ENCODE measurements around the gene YIF1B.
"Not testable (repeated sequence)": the region's sequence is repeated elsewhere in the genome, so short reads cannot be mapped to it uniquely, and the experiment has no call there.

Gene YIF1B

GRCh38 chr19:38274739-38275138, 41.0 kb downstream of the YIF1B start:
- DNase-seq (ENCODE audit: low spot score) = peak; percentile 94

GRCh38 chr19:38273499-38273898, 42.2 kb downstream of the YIF1B start:
- no peak for DNase-seq (ENCODE audit: low spot score)

GRCh38 chr19:38270587-38271167, 45.1 kb downstream of the YIF1B start:
- no peak for DNase-seq (ENCODE audit: low spot score)

GRCh38 chr19:38268539-38268938, 47.2 kb downstream of the YIF1B start:
- DNase-seq (ENCODE audit: low spot score) = no peak

- no peak for DNase-seq (ENCODE audit: low spot score)
Observed at GRCh38 chr19:38267761-38268483, 47.8 kb downstream of the YIF1B start.

- no peak for DNase-seq (ENCODE audit: low spot score)
Observed at GRCh38 chr19:38266981-38267597, 48.7 kb downstream of the YIF1B start.

- DNase-seq (ENCODE audit: low spot score) = no peak
Observed at GRCh38 chr19:38265921-38266429, 49.8 kb downstream of the YIF1B start.

- no peak for DNase-seq (ENCODE audit: low spot score)
Observed at GRCh38 chr19:38265213-38265861, 50.4 kb downstream of the YIF1B start.

- DNase-seq (ENCODE audit: low spot score) = no peak
Observed at GRCh38 chr19:38264486-38265212, 51.1 kb downstream of the YIF1B start, which contains the start of gene SPINT2. Gene SPINT2, plus strand, starts transcription at chr19:38264573. Its CDS starts 320 bp downstream, at chr19:38264893.

- DNase-seq (ENCODE audit: low spot score) = no peak
Observed at GRCh38 chr19:38263689-38264485, 51.9 kb downstream of the YIF1B start.

- no peak for DNase-seq (ENCODE audit: low spot score)
Observed at GRCh38 chr19:38262585-38263268, 53.0 kb downstream of the YIF1B start.

GRCh38 chr19:38261942-38262341, 53.8 kb downstream of the YIF1B start:
- DNase-seq (ENCODE audit: low spot score) = not testable (repeated sequence)

- no peak for DNase-seq (ENCODE audit: low spot score)
Observed at GRCh38 chr19:38255383-38256014, 60.2 kb downstream of the YIF1B start.

- DNase-seq (ENCODE audit: low spot score) = no peak
Observed at GRCh38 chr19:38253788-38254187, 62.0 kb downstream of the YIF1B start.

All from pons (tissue), 1 donor.